ENCODE results near the gene CASP5. TPM values are rescaled to one million over a fixed set of nuclear protein-coding genes. Genes with fewer than 3 reads are reported as not detected.

The CASP5 gene
- polyA plus RNA-seq, 1 experiment, result not detected

GRCh38 chr11:104964247-104964646 is 58.7 kb downstream of the CASP5 start:
- ChIA-PET POLR2A (no interaction called here), CTCF (no interaction called here)

GRCh38 chr11:104962852-104963251 is 60.1 kb downstream of the CASP5 start:
- DNase-seq (ENCODE audit: low read depth), result no peak
- ChIA-PET CTCF (interaction anchor here (0.9 kb wide), 1 partner anchor 16 kb away, joined by 3 read pairs; no protein-coding TSS in a partner anchor), POLR2A (no interaction called here)
- TF ChIP-seq CTCF (IDR thresholded peaks at IDR 0.05; ENCODE audit: insufficient read depth, low read depth, low read length), result no peak
- no peaks in the 10 kb centered on the region for H3K27me3 ChIP-seq (ENCODE audit: control insufficient read depth, insufficient read depth, low read length)
- no peak overlapping the region for H3K4me3 ChIP-seq (ENCODE audit: low read depth, low read length)
- H3K36me3 ChIP-seq (ENCODE audit: control insufficient read depth, insufficient read depth, low read length), result peaks cover 2% of the 10 kb centered on the region; the same call in 1 of the 2 replicates

More at GRCh38 chr11:104964247-104964646, 58.7 kb downstream of the CASP5 start:
- H3K27me3 ChIP-seq (ENCODE audit: control insufficient read depth, insufficient read depth, low read length), result no peaks in the 10 kb centered on the region
- TF ChIP-seq CTCF (IDR thresholded peaks at IDR 0.05; ENCODE audit: insufficient read depth, low read depth, low read length), result no peak
- H3K4me3 ChIP-seq (ENCODE audit: low read depth, low read length), result no peak overlapping the region
- H3K36me3 ChIP-seq (ENCODE audit: control insufficient read depth, insufficient read depth, low read length), result peaks cover 2% of the 10 kb centered on the region; the same call in 1 of the 2 replicates
- no peak for DNase-seq (ENCODE audit: low read depth)

- Histone ChIP-seq H3K4me3 (ENCODE audit: low read depth, low read length) (no peak overlapping the region), H3K27me3 (ENCODE audit: control insufficient read depth, insufficient read depth, low read length) (no peaks in the 10 kb centered on the region), H3K36me3 (ENCODE audit: control insufficient read depth, insufficient read depth, low read length) (peaks cover 3% of the 10 kb centered on the region)
- POLR2A ChIA-PET, result no interaction called here
- DNase-seq (ENCODE audit: low read depth), result no peak
- CTCF ChIA-PET, result no interaction called here
- no peak for TF ChIP-seq CTCF (IDR thresholded peaks at IDR 0.05; ENCODE audit: insufficient read depth, low read depth, low read length)
Observed at GRCh38 chr11:104957280-104957679, 65.7 kb downstream of the CASP5 start.

- ChIA-PET POLR2A (no interaction called here), CTCF (no interaction called here)
- no peak for TF ChIP-seq CTCF (IDR thresholded peaks at IDR 0.05; ENCODE audit: insufficient read depth, low read depth, low read length)
- Histone ChIP-seq H3K4me3 (ENCODE audit: low read depth, low read length) (no peak overlapping the region), H3K27me3 (ENCODE audit: control insufficient read depth, insufficient read depth, low read length) (no peaks in the 10 kb centered on the region), H3K36me3 (ENCODE audit: control insufficient read depth, insufficient read depth, low read length) (peaks cover 2% of the 10 kb centered on the region)
- DNase-seq (ENCODE audit: low read depth), result no peak
Observed at GRCh38 chr11:104956528-104956927, 66.4 kb downstream of the CASP5 start.

GRCh38 chr11:104946907-104947306 is 76.1 kb downstream of the CASP5 start:
- peak; percentile 51 for TF ChIP-seq CTCF (IDR thresholded peaks at IDR 0.05; ENCODE audit: insufficient read depth, low read depth, low read length)
- DNase-seq (ENCODE audit: low read depth), result no peak
- Histone ChIP-seq H3K4me3 (ENCODE audit: low read depth, low read length) (no peak overlapping the region), H3K27me3 (ENCODE audit: control insufficient read depth, insufficient read depth, low read length) (no peaks in the 10 kb centered on the region), H3K36me3 (ENCODE audit: control insufficient read depth, insufficient read depth, low read length) (peaks cover 6% of the 10 kb centered on the region; the same call in 1 of the 2 replicates)
- POLR2A ChIA-PET, result no interaction called here
- CTCF ChIA-PET, result interaction anchor here (0.8 to 1.4 kb wide), 4 partner anchors 15 to 600 kb away, joined by 3 read pairs; no protein-coding TSS in a partner anchor

Other genes with a start within 250 kb of the CASP5 start
- gene CASP12, start 124.7 kb downstream of the CASP5 start, polyA plus RNA-seq (2011; rRNA removed), result not detected in 2 replicates
- 87.7 and 120 TPM in 2 replicates for gene CASP4, start 54.6 kb downstream of the CASP5 start, polyA plus RNA-seq (2011; rRNA removed)
- 5.1 and 15.4 TPM in 2 replicates for gene CASP1, start 12.0 kb upstream of the CASP5 start, polyA plus RNA-seq (2011; rRNA removed)
- 0.87 and 2.6 TPM in 2 replicates for gene CARD16, start 22.2 kb upstream of the CASP5 start, polyA plus RNA-seq (2011; rRNA removed)
- not detected in 2 replicates for gene CARD18, start 116.6 kb upstream of the CASP5 start, polyA plus RNA-seq (2011; rRNA removed)